ENCODE data around the gene CSNK1E. TPM values are rescaled to one million over a fixed set of nuclear protein-coding genes. Genes with fewer than 3 reads are reported as not detected.

The CSNK1E gene
- total RNA-seq, 1 donor from 2014 or later, result 138 TPM

- DNase-seq (ENCODE audit: low spot score), result no peak
Measured at GRCh38 chr22:38335077-38335476, 17.8 kb upstream of the CSNK1E start.

GRCh38 chr22:38327805-38328204, 10.6 kb upstream of the CSNK1E start:
- no peak for DNase-seq (ENCODE audit: low spot score)

- DNase-seq (ENCODE audit: low spot score), result no peak
Measured at GRCh38 chr22:38327396-38327795, 10.2 kb upstream of the CSNK1E start.

- DNase-seq (ENCODE audit: low spot score), result no peak
Measured at GRCh38 chr22:38325587-38325986, 8.4 kb upstream of the CSNK1E start.

GRCh38 chr22:38320605-38321402, 3.6 kb upstream of the CSNK1E start:
- no peak for DNase-seq (ENCODE audit: low spot score)

- DNase-seq (ENCODE audit: low spot score), result no peak
Measured at GRCh38 chr22:38318792-38319773, 1.9 kb upstream of the CSNK1E start.

GRCh38 chr22:38317995-38318715, 922 bp upstream of the CSNK1E start:
- no peak for DNase-seq (ENCODE audit: low spot score)

- no peak for DNase-seq (ENCODE audit: low spot score)
Measured at GRCh38 chr22:38316364-38317121, 690 bp downstream of the CSNK1E start.

- DNase-seq (ENCODE audit: low spot score), result no peak
Measured at GRCh38 chr22:38315823-38316363, 1.3 kb downstream of the CSNK1E start.

- no peak for DNase-seq (ENCODE audit: low spot score)
Measured at GRCh38 chr22:38314933-38315822, 2.1 kb downstream of the CSNK1E start.

- no peak for DNase-seq (ENCODE audit: low spot score)
Measured at GRCh38 chr22:38314051-38314932, 2.9 kb downstream of the CSNK1E start.

GRCh38 chr22:38313384-38313955, 3.8 kb downstream of the CSNK1E start:
- no peak for DNase-seq (ENCODE audit: low spot score)

- no peak for DNase-seq (ENCODE audit: low spot score)
Measured at GRCh38 chr22:38312261-38312800, 4.9 kb downstream of the CSNK1E start.

GRCh38 chr22:38311323-38311620, 6.0 kb downstream of the CSNK1E start:
- no peak for DNase-seq (ENCODE audit: low spot score)

GRCh38 chr22:38310518-38311322, 6.5 kb downstream of the CSNK1E start:
- DNase-seq (ENCODE audit: low spot score), result no peak

- no peak for DNase-seq (ENCODE audit: low spot score)
Measured at GRCh38 chr22:38309614-38310517, 7.4 kb downstream of the CSNK1E start.

Data from mesenteric fat pad (tissue), 1 donor.